ENCODE results near the gene HCRTR1.

- TF ChIP-seq MAFK (IDR thresholded peaks at IDR 0.05; ENCODE audit: low read depth, low read length) (no peak), POLR2A (IDR thresholded peaks at IDR 0.05; ENCODE audit: control extremely low read depth in 1 of 2, low read depth in 2 of 2, low read length in 2 of 2) (no peak), RAD21 (IDR thresholded peaks at IDR 0.05 in 1 of 2, conservative IDR thresholded peaks at IDR 0.05 in 1 of 2; ENCODE audit: low read depth in 2 of 2, low read length in 2 of 2) (no peak), EZH2 (IDR thresholded peaks at IDR 0.05; ENCODE audit: low read depth, low read length, severe bottlenecking) (no peak), CTCF (IDR thresholded peaks at IDR 0.05; ENCODE audit: control extremely low read depth in 1 of 3, insufficient read depth in 1 of 3, low read depth in 1 of 3, low read length in 3 of 3) (no peak), BRCA1 (IDR thresholded peaks at IDR 0.05; ENCODE audit: low read depth, low read length) (no peak), SIX5 (IDR thresholded peaks at IDR 0.05; ENCODE audit: low read depth, low read length) (no peak), SP1 (IDR thresholded peaks at IDR 0.05; ENCODE audit: low read depth, low read length) (no peak), TAF1 (IDR thresholded peaks at IDR 0.05; ENCODE audit: low read depth, low read length) (no peak), USF2 (IDR thresholded peaks at IDR 0.05; ENCODE audit: low read length) (no peak), CEBPB (IDR thresholded peaks at IDR 0.05; ENCODE audit: low read depth, low read length) (no peak), POLR2AphosphoS5 (IDR thresholded peaks at IDR 0.05; ENCODE audit: low read depth, low read length) (no peak), BCL11A (IDR thresholded peaks at IDR 0.05; ENCODE audit: low read depth in 2 of 2, low read length in 2 of 2) (no peak), ATF2 (IDR thresholded peaks at IDR 0.05; ENCODE audit: low read length) (no peak)
Observed at GRCh38 chr1:31666263-31666963, 48.9 kb downstream of the HCRTR1 start.
